Astrocyte (in vitro differentiated cells and primary cell): ENCODE results near the gene PHAX.

Source experiments
- CTCF ChIP-seq: IDR thresholded peaks from 2 replicates; pipeline ENCODE4 v1.5.1; 2011; ENCODE audit warnings: low read depth, mild to moderate bottlenecking, inconsistent platforms, low read length, moderate library complexity; ENCODE audit not compliant: insufficient read depth
- EZH2 ChIP-seq: IDR thresholded peaks from 2 replicates; pipeline ENCODE4 v1.6.1; 2012; ENCODE audit warnings: mild to moderate bottlenecking, low read length, inconsistent platforms; ENCODE audit not compliant: insufficient read depth

GRCh38 chr5:126591549-126591948, 9.2 kb upstream of the PHAX start:
- TF ChIP-seq CTCF (no peak), EZH2 (no peak)
